GM13976 (cell line): Measurements from ENCODE around the gene RAB12.
"Not testable (repeated sequence)": the region's sequence is repeated elsewhere in the genome, so short reads cannot be mapped to it uniquely, and the experiment has no call there.

Experiments used
- DNase-seq: peaks from one replicate; pipeline ENCODE4 v3.0.0; 2012; ENCODE audit warnings: low spot score
- CTCF ChIP-seq: IDR thresholded peaks from 2 replicates; pipeline ENCODE4 v1.5.1; 2012; ENCODE audit warnings: borderline replicate concordance, mild to moderate bottlenecking; ENCODE audit not compliant: insufficient read depth; ENCODE audit errors: extremely low read depth, missing control alignments, control extremely low read depth
- in situ Hi-C: fragments of 300-500 bp; cut with MboI; formaldehyde crosslinking; loops from one replicate; pipeline ENCODE4 v1.12.0; 2022; ENCODE audit warnings: low sequenced_read_pairs, mixed read lengths, inconsistent platforms; ENCODE audit not compliant: unreplicated experiment

The RAB12 gene

GRCh38 chr18:8608795-8609658 lies at the start of gene RAB12:
Gene RAB12, plus strand, starts transcription at chr18:8609437. Its CDS starts 3 bp downstream, at chr18:8609440.
- peak; percentile 80 for TF ChIP-seq CTCF
- DNase-seq: peak; percentile 88
- in situ Hi-C loops: no loop called here

GRCh38 chr18:8559612-8560186 lies 49.5 kb upstream of the RAB12 start:
- TF ChIP-seq CTCF: no peak
- in situ Hi-C loops: no loop called here
- no peak for DNase-seq

GRCh38 chr18:8561123-8561910 lies 47.9 kb upstream of the RAB12 start:
- in situ Hi-C loops: no loop called here
- TF ChIP-seq CTCF: no peak
- DNase-seq: no peak

- in situ Hi-C loops: no loop called here
- DNase-seq: no peak
Measured at GRCh38 chr18:8562070-8562469, 47.2 kb upstream of the RAB12 start.

GRCh38 chr18:8562919-8563318 lies 46.3 kb upstream of the RAB12 start:
- in situ Hi-C loops: no loop called here
- no peak for TF ChIP-seq CTCF
- no peak for DNase-seq

More at GRCh38 chr18:8562070-8562469, 47.2 kb upstream of the RAB12 start:
- TF ChIP-seq CTCF: no peak

GRCh38 chr18:8571399-8571798 lies 37.8 kb upstream of the RAB12 start:
- in situ Hi-C loops: no loop called here
- no peak for DNase-seq

GRCh38 chr18:8573766-8574165 lies 35.5 kb upstream of the RAB12 start:
- DNase-seq, in situ Hi-C loops: not testable (repeated sequence)

More at GRCh38 chr18:8571399-8571798, 37.8 kb upstream of the RAB12 start:
- TF ChIP-seq CTCF: no peak
